Measurements from ENCODE around the gene PIP5K1C. TPM values are rescaled to one million over a fixed set of nuclear protein-coding genes. Genes with fewer than 3 reads are reported as not detected.

PIP5K1C gene
- total and polyA plus RNA-seq, 8 donors: 20.2 to 42.2 (median 27.0) TPM

DNA sequence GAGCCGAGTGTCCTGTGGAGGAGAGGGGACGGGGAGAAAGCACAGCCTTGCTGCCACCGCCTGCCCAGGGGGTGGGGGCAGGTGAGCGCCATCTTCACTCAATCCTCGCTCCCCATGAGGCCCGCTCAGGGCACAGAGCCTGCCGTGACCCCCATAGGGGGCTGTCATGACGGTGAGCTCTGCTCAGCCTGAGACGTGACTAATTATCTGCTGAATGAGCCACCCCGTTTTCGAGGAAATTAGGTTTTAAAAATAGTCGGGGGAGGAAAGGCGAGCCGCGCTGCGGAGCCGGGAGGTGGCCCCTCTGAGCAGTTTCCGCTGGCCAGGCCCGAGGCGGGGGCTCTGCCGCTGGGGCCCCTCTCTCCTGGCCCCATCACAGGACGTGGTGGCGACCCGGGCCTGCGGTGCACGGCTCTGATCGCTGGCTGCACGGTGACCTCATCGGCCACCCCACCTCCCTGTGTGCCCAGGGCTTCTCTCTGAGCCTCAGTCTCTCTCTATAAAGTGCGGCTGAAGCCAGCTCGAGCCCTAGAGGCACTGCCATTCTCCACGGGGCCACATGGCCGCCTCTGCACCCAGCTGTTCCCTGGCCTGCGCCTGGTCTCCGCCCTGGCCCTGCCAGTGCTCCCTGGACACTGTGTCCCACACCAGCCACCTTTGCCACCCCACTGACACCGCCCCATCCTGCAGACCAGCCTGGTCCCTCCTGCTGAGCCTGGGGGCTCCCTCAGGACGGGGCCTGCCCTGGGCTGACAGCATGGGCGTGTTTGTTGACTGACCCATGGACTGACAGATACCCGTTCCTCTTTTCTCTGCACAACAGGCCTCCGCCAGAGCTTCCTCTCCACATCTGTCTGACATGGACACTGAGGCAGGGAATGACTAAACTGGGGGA lies 28.3 kb downstream of the PIP5K1C start:
- peak overlapping the region; percentile 77 to 92 for H3K27ac ChIP-seq
- H3K27me3 ChIP-seq: peaks cover 0 to 17% of the 10 kb centered on the region in 2 donors
- intact Hi-C loops (cut with DNase I): no loop called here
- peaks cover 13 to 41% of the 10 kb centered on the region in 2 donors for H3K4me1 ChIP-seq
- peaks cover 0 to 2% of the 10 kb centered on the region in 2 donors for H3K36me3 ChIP-seq
- peak overlapping the region in 1 of 2 donors; percentile 8 for H3K4me3 ChIP-seq
- ATAC-seq: peak; percentile 15
- TF ChIP-seq, protein P1, sequence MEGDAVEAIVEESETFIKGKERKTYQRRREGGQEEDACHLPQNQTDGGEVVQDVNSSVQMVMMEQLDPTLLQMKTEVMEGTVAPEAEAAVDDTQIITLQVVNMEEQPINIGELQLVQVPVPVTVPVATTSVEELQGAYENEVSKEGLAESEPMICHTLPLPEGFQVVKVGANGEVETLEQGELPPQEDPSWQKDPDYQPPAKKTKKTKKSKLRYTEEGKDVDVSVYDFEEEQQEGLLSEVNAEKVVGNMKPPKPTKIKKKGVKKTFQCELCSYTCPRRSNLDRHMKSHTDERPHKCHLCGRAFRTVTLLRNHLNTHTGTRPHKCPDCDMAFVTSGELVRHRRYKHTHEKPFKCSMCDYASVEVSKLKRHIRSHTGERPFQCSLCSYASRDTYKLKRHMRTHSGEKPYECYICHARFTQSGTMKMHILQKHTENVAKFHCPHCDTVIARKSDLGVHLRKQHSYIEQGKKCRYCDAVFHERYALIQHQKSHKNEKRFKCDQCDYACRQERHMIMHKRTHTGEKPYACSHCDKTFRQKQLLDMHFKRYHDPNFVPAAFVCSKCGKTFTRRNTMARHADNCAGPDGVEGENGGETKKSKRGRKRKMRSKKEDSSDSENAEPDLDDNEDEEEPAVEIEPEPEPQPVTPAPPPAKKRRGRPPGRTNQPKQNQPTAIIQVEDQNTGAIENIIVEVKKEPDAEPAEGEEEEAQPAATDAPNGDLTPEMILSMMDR (IDR thresholded peaks at IDR 0.05): no peak
- H3K9me3 ChIP-seq: no peaks in the 10 kb centered on the region
- DNase-seq: no peak

DNA sequence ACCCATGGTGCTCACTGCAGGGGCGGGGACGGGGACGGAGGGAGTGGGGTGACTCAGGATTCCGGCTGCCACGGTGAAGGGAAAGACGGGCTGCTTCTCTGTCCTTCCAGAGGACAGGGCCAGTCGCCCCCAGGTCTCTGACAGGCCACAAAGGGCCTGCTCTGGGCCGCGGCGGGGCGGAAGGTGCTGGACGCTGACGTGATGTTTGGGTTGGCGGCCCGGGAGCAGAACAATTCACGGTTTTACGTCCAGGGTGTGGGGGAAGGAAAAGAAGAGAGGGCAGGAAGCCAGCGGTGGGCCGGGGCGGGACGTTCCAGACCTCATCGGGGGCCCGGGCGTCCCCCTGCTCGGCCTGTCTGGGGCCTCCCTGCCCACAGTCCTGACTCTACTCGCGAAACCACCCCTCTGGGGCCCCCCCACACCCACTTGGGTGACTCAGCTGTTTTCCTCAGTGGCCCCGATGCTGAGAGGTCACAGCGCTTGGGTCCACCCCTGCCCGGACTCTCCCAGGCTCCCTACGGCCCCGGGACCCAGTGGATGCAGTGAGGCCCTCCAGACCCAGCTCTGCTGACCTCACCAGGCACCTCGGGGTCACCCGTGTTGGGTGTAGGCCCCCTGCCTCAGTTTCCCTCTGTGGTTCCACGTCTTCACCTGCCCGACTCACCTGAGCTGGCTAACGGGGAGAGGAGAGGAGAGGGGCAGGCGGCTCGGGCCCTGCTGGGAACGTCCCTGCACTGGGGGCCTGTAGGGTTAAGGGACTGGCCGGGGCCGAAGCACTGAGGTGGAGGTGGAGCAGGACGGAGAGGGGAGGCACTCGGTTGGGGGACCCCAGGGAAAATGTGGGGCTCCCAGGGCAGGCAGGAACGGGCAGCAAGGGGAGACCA lies 29.2 kb downstream of the PIP5K1C start:
- H3K4me3 ChIP-seq: peak overlapping the region in 1 of 2 donors; percentile 8
- TF ChIP-seq, protein P1 (IDR thresholded peaks at IDR 0.05): no peak
- H3K36me3 ChIP-seq: peaks cover 0 to 7% of the 10 kb centered on the region in 2 donors
- H3K27ac ChIP-seq: peak overlapping the region; percentile 77 to 92
- H3K4me1 ChIP-seq: peaks cover 13 to 37% of the 10 kb centered on the region in 2 donors
- DNase-seq (peak in 3 of 4 donors; percentile 60 to 80 (median 63)), ATAC-seq (peak; percentile 56)
- intact Hi-C loops (cut with DNase I): no loop called here
- H3K9me3 ChIP-seq: no peaks in the 10 kb centered on the region
- H3K27me3 ChIP-seq: peaks cover 0 to 17% of the 10 kb centered on the region in 2 donors

DNA sequence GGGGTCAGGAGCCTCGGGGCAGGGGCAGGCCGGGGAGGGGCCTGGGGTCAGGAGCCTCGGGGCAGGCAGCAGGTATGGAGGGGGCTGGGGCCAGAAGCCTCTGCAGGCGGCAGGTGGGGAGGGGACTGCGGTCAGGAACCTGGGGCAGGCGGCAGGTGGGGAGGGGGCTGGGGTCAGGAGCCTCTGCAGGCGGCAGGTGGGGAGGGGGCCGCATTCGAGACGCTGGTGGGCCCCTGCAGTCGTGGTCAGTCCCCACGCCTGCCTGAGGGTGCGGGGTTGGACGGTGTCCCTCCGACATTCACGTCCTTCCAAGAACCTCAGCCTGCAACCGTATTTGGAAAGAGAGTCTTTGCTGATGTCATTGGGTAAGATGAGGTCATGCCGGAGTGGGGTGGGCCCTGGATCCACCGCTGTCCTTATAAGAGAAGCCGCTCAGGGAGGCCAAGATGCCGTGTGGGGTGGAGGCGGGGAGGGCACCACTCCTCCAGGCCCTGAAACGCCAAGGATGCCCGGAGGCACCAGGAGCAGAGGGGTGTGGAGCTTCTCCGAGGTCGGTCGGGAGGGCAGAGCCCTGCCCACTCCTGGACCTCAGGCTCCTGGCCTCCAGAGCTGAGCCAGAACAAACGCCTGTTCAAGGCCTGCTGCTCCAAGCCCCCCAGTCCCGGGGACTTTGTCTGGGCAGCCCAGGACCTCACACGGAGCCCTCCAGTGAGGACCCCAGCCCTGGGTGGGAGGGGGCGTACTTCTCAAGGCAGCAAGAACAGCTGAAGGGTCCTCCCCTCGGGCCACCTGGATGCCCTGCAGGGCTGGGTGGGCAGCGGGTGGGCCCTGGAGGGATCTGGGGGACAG lies 30.1 kb downstream of the PIP5K1C start:
- Histone ChIP-seq H3K27ac (peak overlapping the region; percentile 77 to 92), H3K9me3 (no peaks in the 10 kb centered on the region), H3K4me1 (peaks cover 13 to 42% of the 10 kb centered on the region in 2 donors), H3K36me3 (peaks cover 0 to 8% of the 10 kb centered on the region in 2 donors), H3K4me3 (no peak overlapping the region), H3K27me3 (peaks cover 0 to 17% of the 10 kb centered on the region in 2 donors)
- peak; percentile 29 for ATAC-seq
- no peak for DNase-seq
- intact Hi-C loops (cut with DNase I): loop anchor here (5.0 kb wide), 1 partner anchor 32 kb away; the partner anchor contains the start of gene PIP5K1C (in 2 of the 2)
- TF ChIP-seq, protein P1 (IDR thresholded peaks at IDR 0.05): no peak

DNA sequence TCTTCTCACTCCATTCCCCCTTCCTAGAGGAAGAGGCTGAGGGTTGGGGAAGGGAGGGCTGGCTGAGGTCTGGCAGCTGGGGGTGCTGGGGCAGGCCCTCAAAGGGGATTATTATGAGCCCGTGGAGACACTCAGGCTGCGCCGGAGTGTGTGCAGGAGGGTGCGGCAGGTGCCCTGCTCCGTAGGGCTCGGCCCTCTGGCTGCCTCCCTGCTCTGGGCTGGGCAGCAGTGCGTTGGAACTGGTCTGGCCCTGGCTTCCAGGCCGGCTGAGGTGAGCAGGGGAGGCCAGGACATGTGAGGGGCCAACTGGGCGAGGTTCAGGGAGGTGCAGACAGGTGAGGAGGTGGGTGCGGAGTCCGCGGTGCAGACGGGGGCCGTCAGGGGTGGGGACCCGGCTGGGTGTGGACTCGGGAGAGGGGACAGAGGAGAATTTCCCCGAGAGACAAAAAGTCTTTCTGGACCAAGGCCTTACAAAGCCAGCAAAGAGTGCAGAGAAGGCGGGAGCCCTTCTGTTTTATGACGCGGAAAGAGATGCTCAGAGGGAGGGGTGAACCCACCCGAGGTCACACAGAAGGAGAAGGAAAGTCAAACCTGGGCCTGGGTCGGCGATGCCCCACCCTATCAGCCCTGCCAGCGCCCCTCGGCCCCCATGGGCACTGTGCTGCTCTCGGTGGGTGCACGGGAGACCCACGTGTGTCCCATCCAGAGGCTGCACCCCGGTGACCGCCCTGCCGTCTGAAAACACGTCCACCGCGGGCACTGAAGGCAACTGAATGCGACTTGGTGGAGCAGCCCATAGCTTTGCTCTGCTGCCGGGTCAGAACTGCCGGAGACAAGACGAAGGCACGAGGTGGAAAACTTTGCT lies 31.0 kb downstream of the PIP5K1C start:
- no peaks in the 10 kb centered on the region for H3K9me3 ChIP-seq
- H3K4me1 ChIP-seq: peaks cover 13 to 42% of the 10 kb centered on the region in 2 donors
- H3K27ac ChIP-seq: peak overlapping the region; percentile 77 to 92
- peaks cover 0 to 17% of the 10 kb centered on the region in 2 donors for H3K27me3 ChIP-seq
- H3K4me3 ChIP-seq: no peak overlapping the region
- DNase-seq (no peak), ATAC-seq (no peak)
- H3K36me3 ChIP-seq: peaks cover 0 to 16% of the 10 kb centered on the region in 2 donors
- intact Hi-C loops (cut with DNase I): loop anchor here (5.0 kb wide), 1 partner anchor 33 kb away; the partner anchor contains the start of gene PIP5K1C (in 2 of the 2)
- TF ChIP-seq, protein P1 (IDR thresholded peaks at IDR 0.05): no peak
